GM10266 (cell line): ENCODE data around the gene SHANK2.
A peak's percentile ranks its signal among the peaks of the same experiment; 100 is the strongest.

Experiments
- DNase-seq: peaks from one replicate; pipeline ENCODE4 v3.0.0; 2012; ENCODE audit errors: extremely low spot score
- TF ChIP-seq, protein P1 (sequence below): IDR thresholded peaks from 2 replicates; pipeline ENCODE4 v1.5.1; 2012; ENCODE audit warnings: mild to moderate bottlenecking, low read depth; ENCODE audit not compliant: control insufficient read depth, insufficient read depth; ENCODE audit errors: missing control alignments

SHANK2 gene

DNA sequence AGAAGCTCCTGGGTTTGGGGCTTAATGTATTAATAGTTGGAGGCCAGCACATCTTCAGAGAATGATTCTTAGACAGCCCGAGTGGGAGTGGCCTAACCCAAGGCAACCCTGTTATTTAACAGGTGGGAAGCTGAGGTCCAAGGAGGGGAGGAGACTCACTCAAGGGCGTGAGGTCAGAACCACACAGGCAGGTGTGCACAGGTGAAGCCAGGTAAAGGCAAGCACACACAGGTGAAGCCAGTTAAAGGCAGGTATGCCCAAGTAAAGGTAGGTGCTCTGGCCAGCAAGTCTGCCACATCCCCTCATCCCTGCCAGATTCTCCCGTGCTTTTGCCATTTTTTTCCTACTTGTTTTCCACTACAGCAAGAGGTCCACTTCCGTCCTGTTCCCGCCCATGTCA, 2.9 kb upstream of the SHANK2 start:
- no peak for DNase-seq
- TF ChIP-seq, protein P1, sequence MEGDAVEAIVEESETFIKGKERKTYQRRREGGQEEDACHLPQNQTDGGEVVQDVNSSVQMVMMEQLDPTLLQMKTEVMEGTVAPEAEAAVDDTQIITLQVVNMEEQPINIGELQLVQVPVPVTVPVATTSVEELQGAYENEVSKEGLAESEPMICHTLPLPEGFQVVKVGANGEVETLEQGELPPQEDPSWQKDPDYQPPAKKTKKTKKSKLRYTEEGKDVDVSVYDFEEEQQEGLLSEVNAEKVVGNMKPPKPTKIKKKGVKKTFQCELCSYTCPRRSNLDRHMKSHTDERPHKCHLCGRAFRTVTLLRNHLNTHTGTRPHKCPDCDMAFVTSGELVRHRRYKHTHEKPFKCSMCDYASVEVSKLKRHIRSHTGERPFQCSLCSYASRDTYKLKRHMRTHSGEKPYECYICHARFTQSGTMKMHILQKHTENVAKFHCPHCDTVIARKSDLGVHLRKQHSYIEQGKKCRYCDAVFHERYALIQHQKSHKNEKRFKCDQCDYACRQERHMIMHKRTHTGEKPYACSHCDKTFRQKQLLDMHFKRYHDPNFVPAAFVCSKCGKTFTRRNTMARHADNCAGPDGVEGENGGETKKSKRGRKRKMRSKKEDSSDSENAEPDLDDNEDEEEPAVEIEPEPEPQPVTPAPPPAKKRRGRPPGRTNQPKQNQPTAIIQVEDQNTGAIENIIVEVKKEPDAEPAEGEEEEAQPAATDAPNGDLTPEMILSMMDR = no peak

GRCh38 chr11:71253794-71254193, 1.4 kb upstream of the SHANK2 start:
- no peak for DNase-seq
- TF ChIP-seq, protein P1 = no peak

DNA sequence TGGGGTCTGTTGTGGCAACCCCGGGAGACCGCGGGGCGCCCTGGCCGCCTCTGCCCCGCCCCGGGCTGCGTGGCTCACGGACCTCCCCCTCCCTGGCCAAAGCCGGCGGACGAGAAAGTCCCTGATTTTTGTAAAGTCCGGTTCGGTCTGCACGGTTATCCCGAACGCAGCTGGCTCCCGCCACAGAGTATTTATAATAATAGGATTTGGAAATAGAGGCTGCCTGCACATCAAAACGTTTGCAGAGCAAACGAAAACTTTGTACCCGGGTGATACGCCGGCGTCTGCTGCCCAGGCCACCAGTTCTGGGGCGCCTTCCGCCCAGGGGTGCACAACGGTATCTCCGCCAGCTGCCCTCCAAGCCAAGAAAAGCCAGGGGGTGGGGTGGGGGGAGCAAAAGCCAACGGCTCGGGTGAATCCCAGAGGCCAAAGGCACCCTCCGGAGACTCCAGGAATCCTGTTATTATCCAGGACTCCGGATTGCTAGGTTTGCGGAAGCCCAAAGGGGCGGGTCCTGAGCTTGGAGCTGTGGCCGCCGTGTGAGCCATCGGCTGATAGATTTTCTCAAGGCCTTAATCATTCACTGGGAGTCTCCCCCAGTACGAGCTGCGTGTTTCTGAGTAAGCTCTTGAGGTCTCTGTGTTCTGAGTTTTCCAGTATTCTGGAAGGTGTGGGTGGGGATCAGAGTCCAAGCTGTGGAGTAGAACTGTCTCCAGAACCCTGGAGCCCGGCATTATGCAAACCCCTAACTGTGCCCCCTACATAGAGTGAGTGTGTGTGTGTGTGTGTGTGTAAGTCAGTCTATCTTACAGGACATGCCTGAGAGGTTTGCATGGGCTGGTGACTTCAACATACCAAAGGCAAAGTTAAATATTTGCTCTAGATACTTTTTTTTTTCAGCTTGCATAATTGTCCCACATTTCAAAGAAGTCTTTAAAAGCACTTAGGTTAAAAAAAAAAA, 673 bp upstream of the SHANK2 start:
- DNase-seq = no peak
- TF ChIP-seq, protein P1 = no peak

GRCh38 chr11:71251761-71252268, 562 bp downstream of the SHANK2 start:
- peak; percentile 57 for DNase-seq

GRCh38 chr11:71251151-71251721, 1.1 kb downstream of the SHANK2 start:
- TF ChIP-seq, protein P1 = no peak
- no peak for DNase-seq

More at GRCh38 chr11:71251761-71252268, 562 bp downstream of the SHANK2 start:
- TF ChIP-seq, protein P1 = peak; percentile 29

DNA sequence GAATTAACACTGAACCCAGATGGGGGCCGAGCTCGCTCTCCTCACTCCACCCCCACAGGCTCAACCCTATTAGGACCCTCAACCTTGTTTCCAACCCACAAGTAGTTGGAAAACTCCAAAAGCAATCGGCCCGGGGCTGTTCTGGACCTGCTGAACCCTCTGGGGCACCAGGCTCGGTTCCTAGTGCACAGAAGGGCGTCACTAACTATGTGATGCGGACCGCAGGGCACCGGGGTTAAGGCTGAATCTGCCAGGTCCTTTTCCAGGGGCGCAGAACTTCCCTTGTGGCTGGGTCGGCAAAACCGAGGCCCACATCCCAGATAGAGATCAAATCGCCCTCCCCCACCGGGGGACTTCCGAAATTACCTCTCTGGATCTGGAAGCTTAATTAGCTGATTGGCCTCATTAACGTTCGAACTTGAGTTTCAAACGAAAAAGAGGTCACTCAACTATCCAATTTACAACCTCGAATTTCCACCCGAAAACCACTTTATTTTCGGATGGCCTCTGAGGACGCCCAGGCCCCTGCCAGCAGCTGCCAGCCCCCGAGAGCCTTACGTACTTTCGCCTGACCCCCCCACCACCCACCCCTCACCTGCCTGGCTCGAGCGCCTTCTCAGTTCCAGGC, 1.7 kb downstream of the SHANK2 start:
- TF ChIP-seq, protein P1 = no peak

More for the DNA sequence above, 1.7 kb downstream of the SHANK2 start:
- no peak for DNase-seq
